Dermis blood vessel endothelial cell (primary cell): ENCODE measurements around the gene RPL7A. TPM values are rescaled to one million over a fixed set of nuclear protein-coding genes. Genes with fewer than 3 reads are reported as not detected.
"Not testable (repeated sequence)": the region's sequence is repeated elsewhere in the genome, so short reads cannot be mapped to it uniquely, and the experiment has no call there.

Experiments
- DNase-seq: peaks from one replicate; pipeline ENCODE4 v3.0.0; 2010
- total RNA-seq: library from RNA; depleted of rRNA; stranded (reverse); fragments of >200 nt; gene quantifications from 2 replicates; pipeline ENCODE4 v1.2.3, GENCODE V29; 2014

RPL7A gene
- total RNA-seq, 1 donor from 2014 or later = 2,833 TPM

DNA sequence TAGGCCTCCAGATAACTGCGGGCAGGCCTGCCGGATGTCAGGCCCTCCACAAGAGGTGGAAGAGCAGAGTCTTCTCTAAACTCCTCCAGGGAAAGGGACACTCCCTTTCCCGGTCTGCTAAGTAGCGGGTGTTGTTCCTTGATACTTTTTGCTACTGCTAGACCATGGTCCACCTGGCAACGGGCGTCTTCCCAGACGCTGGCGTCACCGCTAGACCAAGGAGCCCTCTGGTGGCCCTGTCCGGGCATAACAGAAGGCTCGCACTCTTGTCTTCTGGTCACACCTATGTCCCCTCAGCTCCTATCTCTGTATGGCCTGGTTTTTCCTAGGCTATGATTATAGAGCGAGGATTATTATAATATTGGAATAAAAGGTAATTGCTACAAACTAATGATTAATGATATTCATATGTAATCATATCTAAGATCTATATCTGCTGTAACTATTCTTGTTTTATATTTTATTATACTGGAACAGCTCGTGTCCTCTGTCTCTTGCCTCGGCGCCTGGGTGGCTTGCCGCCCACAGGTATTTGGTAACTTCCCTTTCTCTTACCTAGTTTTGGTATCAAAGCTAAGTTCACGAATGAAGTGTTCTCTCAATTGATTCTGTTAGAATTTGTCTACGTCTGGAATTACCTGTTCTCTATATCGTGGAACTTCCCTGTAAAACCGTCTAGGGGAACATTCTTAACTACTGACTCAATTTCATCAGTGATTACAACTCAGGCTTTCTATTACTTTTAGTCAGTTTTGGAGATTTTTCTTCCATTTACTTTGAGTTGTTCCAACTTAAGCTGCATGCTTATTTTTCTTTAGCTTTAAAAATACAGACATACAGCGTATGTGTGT, 18.5 kb upstream of the RPL7A start:
- DNase-seq = peak; percentile 37

DNA sequence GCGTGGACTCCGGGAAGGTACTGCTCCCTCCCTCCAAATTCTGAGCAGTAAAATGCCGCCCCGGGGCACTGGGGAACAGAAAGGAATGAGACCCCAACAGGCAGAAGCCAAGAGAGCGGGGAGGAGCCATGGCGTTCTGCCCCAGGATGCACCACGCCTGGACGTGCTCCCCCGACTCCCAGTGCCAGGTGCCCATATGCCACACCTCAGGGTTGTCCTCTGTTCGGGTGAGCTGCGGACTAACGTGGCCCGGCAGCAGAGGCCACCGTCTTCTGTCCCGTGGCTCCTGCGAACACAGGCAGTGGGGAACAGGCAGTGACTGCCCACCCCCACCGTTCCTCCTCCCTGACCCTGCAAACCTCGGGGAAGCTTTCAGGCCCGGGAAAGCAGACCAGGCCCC, 16.8 kb upstream of the RPL7A start:
- DNase-seq = no peak

DNA sequence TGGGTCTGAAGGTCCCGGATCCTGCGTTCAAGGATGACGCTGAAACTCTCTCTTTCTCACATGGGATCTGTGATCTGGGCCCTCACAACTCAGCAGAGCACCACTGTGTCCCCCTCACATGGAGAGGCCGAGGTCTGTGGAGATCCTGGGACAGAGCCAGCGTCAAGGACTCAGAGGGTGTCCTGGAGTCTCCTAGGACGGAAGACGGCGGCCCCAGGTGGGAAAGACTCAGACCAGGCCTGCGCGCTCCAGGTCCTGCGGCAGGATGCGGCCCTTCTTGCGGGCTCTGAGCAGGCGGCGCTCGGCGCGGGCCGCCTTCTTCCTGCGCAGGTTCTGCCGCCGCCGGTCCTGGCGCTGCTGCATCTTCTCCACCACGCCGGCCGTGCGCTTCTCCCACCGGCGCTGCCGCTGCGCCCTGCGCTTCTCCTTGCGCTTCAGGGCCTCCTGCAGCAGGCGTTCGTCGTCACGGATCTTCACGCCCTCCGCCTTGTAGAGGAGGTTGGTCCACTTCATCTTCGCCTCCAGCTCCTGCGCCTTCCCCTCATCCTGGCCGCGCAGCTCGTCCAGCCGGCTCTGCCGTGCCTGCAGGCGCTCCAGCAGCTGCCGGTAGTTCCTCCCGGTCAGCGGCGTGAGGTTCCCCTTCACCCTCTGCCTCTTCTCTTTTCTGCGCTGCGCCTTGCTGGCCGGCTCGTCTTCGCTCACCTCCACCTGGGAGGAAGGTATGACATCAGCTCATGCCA, 16.2 kb upstream of the RPL7A start:
- DNase-seq = no peak

DNA sequence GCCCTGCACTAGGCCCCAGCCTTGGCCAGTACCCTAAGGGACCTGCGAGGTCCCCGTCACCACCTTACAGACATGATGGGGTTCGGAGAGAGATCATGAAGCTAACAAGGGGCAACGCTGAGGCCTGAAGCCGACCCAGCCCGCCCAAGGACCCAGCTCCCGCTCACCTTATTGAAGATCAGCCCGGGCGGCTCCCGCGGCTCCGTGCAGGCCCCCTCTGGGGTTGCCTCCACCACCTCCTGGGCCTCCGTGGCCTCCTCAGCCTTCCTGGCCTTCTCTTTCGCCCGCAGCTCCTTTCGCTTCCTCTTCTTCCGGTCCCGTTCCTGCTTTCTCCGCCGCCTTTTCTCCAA, 15.7 kb upstream of the RPL7A start:
- no peak for DNase-seq

DNA sequence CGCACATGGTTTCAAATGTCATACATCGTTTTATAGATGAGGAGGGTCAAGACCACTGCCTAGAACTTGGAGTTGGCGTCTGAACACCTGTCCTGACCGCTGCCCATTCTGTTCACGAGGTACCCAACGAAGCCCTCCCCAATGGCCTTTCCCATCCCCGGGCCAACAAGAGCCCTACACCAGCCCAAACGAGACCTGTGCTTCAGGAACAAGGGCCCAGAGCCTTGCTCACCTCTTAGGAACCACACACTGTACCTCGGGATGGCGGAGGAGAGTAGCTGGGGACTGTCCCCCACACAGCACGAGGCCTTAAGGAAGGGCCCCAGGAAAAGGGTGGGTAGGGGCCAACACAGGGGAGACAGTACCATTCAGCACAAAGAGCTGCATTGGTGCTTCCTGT, 15.0 kb upstream of the RPL7A start:
- DNase-seq = no peak

DNA sequence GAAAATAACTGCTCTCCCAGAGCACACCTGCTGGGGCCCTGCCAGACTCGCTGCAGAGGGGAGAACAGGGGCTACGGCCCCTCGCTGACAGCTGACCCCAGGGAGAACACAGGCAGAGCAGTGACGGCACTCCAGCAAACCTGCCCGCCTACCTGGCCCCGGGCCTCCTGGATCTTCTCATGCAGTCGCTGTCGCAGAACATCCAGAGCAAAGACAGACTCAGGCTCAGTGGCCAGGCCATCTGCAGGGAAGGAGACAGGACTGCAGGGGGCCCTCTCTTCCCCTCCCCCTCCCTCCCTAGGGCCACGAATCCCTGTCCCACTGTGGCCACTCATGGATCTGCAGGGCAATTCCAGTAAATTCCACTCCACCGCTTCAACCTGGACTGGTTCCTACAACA, 14.5 kb upstream of the RPL7A start:
- DNase-seq = no peak

DNA sequence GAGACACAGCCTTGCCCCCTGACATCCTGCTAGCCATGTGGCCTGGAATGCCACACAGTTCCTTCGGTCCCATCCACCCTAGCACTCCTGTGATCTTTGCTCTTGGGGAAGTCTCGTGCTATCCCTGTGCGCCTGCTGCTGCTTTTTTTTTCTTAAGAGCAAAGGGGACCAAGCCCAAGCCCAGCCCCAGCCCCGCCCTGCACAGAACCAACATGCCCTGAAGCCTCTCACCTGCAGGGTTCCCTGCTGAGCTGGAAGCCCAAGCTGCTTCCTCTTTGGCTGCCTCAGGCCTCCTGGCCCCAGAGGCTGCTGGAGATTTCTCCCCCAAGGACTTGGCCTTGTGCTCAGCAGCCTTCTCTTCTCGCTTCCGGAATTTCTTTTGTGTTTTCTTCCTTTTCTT, 13.9 kb upstream of the RPL7A start:
- DNase-seq = no peak

DNA sequence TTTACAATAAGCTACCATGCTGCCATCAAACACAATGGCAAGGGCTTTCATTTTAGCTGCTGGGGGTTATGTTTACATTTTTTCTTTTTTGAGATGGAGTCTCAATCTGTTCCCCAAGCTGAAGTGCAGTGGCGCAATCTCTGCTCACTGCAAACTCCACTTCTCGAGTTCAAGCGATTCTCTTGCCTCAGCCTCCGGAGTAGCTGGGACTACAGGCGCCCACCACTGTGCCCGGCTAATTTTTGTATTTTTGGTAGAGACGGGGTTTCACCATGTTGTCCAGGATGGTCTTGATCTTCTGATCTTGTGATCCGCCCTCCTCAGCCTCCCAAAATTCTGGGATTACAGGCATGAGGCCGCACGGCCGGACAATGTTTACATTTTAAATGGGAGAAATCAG, 13.1 kb upstream of the RPL7A start:
- DNase-seq = not testable (repeated sequence)

DNA sequence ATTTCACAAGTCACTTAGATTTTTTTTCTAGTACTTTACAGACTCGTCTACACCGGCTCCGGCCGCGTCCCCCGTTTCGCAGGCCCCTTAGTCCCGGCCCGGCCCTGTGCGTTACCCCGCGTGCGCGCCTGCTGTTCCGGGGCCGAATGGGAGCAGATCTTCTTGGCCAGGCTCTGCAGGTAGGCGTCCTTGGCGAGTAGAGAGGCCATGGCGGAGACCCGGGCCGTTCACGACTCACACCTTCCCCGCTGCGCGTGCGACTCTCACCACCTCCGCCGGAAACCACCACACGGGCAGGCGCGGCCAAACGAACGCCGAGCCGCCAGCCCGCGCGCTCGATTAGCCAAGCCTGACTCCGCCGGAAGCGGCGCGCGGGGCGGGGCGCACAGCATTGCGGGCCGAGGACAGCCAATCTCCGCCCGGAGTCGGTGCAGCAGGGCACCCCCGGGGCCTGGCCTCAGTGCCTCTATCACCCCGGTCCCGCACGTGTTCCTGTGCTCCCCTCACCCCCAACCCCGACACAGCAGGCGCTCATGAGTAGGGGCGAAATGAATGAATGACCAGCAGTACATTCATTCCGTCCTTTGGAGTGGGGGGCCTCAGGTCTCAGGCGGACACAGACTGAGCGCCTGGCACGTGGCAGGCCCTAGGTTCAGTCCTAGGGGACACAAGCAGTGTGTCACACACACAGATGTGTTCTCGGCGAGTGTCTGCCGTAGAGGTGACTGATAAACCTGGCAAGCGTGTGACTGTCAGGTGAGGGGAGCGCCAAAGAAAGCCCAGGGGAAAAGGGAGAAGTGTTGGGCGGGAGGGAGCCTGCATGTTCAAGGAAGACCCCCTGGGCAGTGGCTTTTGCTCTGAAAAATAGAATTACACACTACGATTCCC, 11.8 kb upstream of the RPL7A start, which contains the start of gene SURF6:
Gene SURF6 (minus strand): TSS at position 265 of the 888 bp plus-strand sequence. CDS start 56 bp downstream, at position 209.
- DNase-seq = peak; percentile 94

DNA sequence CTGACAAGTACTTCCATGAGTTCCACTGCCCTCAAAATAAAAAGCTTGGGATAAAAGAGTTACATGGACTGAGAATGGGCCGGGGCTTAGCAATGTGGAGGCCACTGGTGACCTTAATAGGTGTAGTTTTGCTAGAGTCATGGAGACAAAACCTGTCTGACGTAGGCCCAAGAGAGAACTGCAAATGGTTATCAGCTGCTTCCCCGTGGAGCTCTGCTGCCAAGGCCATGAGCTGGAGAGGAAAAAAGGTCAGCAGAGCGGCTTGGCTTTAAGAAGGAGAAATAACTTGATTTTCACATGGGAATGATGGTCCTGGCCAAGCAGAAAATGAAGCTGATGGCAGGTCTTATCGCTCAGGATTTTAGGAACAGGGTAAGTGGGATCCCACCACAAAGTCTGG, 8.4 kb upstream of the RPL7A start:
- DNase-seq = no peak

DNA sequence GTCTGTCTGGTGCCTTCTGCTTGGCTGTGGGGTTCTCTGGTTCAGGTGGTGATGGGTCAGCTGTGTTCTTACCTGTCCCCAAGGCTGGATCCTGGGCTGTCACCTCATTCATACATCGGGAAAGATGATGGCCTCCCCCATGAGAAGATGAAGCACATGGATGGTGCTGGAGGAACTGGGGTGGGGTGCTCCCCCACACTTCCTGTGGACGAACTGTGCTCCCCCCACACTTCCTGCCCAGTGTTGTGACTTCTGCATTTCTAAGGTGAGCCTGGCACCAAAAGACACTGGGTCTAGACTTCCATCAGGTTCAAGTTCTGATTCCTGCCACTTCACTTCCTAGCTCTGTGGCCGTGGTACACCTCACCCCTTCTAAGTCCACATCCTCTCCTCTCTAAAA, 7.8 kb upstream of the RPL7A start:
- no peak for DNase-seq

DNA sequence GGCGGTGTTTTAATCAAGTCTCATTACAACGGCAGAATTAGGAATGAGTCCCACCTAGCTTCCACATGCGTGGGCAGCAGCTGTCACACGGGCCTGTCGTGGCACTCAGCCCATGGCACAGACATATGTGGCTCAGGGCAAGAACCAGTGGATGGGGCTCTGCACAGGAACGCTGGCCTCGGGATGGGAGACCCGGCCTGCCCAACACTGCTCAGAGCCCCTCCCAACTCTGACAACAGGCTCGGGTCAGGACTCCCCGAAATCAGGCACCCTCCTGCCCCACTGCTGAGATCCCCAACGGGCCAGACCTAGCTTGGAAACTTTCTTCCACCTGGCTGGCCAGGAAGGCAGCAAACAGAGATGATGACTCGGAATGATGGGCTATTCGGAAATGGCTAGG, 7.1 kb upstream of the RPL7A start:
- no peak for DNase-seq

DNA sequence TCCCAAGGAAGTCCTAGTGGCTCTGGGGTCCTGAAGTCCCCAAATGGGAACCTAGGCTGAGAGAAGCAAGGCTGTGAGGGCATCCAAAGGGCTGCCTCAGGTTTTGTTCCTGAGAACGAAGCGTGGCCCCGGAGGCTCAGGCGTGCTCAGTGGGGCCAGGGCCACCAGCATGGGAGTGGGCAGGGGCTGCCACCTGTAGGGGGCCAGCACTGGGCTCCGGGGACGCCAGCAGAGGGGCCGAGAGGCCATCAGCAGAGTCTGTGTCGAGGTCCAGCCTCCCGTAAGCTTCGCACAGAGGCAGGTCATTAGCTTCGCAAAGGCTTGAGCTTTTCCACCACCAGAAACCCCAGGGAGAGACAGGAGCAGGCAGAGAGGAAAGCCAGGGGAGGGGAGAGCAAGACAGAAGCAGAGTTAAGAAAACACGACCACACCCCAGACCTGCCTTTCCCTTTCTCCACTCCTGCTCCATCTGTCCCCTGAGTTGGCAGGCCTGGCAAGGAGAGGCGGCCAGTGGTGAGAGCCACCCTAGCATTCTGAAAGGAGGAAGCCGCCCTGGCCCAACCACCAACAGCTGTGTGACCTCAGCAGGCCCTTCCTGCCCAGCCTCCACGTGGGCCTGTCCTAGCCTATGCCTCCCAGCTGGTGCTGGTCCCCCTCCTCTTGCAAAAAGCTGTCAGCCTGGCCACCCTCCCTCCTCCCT, 6.5 kb upstream of the RPL7A start:
- no peak for DNase-seq

DNA sequence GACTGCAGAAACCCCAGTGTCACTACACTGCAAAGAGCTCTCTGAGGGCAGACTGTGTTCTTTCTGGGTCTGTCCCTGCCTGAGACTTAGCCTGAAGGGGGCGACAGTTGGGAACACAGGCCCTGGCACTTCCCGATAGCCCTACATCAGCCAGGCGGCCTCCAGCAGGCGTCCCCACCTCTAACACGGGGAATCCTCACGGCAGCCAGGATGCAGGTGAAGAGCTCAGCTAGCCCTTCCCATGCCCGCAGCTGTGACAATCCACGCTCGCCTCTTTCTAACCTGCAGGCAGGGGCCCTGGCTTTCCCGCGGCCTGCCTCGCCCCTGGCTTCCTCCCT, 6.0 kb upstream of the RPL7A start:
- DNase-seq = peak; percentile 19

DNA sequence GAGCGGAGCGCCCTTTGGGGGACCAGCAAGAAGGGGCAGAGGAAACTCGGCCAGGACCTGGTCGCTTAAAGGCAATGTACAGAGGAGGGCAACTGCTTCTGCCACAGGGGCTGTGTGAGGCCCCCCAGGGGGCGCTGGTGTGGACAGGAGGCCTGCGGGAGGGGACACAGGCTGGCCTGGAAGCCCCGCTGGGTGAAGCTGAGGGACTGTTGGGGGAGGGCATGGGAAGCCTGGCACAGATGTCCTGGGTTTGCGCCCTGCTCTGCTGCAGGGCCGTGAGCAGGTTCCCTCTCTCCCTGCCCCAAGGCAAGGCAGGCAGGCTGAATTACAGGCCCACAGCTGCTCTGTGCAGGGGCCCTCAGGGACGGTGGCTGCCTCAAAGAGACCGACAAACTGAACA, 5.4 kb upstream of the RPL7A start:
- DNase-seq = peak; percentile 30

DNA sequence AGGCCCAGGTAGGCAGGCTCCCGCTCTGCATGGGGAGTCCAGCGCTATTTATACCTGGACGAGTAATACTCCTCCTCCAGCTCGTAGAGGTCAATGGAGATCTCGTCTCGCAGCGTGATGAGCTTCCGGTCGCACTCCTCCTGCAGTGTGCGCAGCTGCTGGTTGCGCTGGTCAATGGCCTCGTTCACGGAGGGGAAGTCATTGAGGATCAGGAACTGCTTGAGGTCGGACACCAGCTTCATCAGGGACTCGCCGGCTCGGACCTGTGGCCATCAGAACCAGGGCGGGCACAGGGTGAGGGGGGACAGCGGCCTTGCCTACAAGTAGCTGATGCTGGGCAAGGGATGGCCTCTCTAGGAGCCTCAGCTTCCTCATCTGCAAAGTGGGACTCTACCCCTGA, 3.9 kb upstream of the RPL7A start:
- DNase-seq = no peak

DNA sequence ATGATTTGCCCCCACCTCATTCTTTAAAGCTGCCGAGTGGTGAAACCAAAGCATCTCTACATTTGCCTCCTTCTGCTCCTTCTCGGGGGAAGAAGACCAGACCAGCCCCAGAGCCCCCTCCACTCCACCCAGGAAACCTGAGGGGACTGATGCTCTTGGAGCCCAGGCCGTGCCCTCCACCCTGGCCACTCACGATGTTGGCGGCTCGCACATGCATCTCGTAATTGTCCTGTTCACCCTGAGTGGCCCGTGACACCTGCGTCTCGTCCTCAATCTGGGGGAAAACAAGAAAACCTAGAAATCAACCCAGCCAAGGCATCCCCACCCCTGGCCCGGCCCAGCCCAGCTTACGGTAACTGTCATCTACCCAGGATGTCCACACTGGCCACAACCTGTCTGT, 3.0 kb upstream of the RPL7A start:
- DNase-seq = no peak

DNA sequence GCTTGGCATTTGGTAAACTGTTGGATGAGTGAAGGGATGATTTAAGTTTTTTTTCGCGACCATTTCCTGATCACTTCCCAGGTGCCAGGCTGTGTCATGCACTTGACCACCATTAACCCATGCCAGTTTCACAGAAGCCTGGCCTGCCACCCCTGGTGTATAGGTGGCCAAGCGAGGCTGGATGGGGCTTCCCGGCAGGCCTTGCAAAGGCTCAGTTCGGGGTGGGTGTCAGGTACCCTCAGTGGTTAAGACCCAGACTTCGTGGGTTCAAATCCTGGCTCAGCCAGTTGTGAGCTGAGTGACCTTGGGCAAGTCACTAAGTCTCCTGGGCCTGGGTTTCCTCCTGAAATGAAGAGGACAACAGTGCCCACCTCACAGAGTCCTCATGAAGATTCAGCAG, 2.4 kb upstream of the RPL7A start:
- no peak for DNase-seq

DNA sequence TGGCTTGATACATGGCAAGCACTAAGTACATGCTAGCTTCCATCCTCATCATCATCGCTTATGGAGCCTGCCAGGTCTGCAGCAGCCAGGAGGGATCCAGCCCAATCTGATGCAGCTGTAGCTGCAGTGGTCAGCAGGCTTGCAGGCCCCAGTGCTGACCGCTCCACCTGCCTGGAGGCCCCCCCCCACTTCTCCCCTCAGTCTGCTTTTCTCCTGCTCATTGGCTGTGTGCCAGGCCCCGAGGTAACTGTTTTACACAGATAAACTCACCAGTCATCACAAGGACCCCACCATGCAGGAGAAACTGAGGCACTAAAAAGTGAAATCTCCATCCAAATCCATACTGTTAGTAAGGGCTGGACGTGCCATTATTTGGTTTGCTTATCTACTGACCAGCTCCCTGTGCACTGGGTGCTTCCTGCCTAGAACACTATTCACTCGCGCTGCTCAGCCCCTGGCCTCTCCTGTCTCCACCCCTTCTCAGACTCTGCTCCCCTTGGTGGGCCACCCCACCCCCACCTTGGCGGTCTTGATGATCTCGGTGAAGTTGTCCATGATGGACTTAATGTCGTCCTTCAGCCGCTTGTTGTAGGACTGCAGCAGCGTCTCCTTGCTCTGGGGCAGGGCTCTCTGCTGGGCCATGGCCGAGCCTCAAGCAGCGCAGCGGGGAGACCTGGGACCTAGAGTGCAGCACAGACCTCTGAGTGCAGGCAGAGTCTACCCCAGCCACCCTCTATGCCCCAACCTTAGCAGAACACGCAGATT, 1.8 kb upstream of the RPL7A start:
- no peak for DNase-seq

DNA sequence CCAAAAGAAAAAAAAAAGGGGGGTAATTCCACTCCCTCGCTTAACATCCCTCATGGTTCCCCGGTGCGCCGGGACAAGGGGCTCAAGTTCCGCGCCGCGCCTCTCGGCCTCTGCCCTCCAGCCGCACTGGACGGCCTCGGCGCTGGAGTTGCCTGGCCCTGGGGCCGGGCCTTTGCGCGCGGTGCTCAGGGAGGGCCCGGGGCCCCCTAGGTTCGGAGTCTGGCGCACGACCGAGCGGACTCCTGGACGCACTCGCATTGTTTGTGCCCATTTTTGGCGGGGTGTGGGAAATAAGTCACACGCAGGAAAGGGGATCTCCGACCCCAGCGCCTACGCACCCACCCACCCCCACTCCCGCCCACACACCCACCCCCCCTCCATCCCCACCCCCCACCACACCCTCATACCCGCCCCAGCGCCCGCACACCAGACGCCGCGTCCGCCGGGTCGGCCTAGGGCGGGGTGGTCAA, 468 bp upstream of the RPL7A start:
- peak; percentile 51 for DNase-seq

DNA sequence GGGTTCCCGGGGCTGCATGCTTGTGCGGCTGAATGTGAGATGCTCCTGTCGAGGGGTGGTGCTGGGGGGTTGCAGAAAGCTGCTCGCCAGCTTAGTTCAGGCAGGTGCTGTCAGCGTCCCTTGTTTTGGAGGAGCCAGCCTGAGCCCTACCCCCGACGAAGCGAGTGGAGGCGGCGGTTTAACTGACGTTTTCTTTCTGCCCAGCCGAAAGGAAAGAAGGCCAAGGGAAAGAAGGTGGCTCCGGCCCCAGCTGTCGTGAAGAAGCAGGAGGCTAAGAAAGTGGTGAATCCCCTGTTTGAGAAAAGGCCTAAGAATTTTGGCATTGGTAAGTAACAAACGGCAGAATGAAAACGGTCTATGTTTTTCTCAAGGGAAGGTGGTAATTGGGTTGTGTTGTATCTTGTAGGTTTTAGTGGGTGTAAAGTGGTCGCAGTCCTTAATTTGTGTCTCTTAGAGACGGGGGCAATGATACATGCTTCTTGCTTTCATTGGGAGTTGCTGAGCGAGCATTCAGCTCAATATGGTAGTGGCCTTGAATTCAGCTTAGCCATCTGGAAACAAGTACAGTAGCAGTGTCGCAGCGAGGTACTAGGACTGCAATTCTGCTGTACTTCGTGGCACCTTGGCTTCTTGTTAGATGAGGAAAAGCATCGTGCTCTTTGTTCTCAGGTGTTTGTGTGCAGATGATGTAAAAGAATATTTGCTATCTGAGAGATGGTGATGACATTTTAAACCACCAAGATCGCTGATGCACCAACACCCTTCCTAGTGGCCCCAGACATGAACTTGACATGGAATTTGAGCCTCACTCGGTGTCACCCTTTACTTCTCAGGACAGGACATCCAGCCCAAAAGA, 928 bp downstream of the RPL7A start:
- peak; percentile 11 for DNase-seq
